NCI-H1417 treated with DMSO at 0.1 percent for 48 hours (cell line): ENCODE measurements around the gene FAM124A.

Experiments used
- DNase-seq: peaks from one replicate; lab custom pipeline; 2025; lab: John Stamatoyannopoulos, UW

The FAM124A gene

DNA sequence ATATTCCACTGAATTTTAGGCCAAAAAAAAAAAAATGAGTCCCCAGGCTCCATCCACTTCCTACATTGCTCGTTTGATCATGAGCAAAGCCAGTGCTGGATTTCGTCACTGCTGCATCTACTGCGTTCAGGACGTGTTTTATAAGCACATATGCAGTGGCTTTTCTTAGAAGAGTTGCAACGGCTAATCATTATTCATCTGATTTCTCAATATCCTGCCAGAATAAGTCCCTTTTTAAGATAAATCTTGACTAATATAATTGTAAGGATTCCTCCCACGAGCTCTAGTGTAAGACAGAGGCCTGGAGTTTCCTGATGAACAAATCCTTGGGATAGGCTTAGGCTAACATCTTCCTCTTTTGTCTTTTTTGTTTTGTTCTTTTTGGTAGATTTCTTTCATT is 19.5 kb downstream of the FAM124A start:
- no peak for DNase-seq

DNA sequence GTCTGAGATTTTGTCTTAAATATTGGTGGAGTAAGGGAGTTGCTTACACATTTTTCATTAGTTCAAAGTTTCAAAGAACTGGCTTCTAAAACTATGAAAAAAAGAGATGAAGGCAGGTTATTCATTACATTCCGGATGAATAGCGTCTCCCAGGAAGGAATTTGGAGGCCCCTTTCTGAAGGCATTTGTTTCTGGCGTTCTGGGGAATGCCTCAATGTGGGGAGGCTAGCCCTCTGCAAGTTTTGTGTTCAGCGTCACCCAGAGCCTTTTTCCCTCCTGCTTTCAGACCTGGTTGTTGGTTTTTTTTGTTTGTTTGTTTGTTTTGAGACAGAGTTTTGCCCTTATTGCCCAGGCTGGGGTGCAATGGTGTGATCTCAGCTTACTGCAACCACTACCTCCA is 21.0 kb downstream of the FAM124A start:
- DNase-seq, result no peak

GRCh38 chr13:51243832-51244231 is 21.6 kb downstream of the FAM124A start:
- DNase-seq, result no peak

DNA sequence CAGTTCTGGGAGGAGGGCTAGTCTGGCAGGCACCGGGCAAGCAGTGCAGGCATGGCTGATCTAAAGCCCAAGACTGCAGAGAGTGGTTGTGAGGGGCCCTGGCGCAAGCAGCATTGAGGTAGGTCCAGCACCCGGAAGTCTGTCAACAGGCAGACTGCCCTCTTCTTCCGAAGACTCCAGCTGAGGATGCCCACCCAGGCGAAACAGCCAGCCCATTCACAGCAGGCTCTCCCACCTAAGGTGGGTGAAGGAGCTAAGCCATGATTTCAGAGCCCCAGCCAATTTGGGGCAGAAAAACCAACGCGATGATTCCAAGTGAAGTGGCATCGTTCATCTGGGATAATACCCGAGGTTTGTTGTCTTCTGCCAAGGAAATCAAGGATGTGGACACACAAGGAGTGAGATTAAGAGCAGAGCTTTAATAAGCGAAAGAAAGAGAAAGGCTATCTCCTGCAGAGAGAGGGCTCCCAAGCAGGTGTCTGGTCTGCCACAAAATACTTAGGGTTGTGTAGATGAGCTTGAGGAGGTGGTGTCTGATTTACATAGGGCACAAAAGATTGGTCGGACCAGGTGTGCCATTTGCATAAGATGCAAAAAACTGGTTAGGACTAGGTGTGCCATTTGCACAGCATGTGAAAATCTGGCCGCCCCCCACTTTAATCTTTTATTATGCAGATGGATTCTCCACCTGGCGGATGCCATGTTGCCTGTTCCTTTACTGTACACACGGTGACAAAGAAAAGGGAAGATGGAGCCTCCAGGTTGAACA is 22.6 kb downstream of the FAM124A start:
- DNase-seq, result no peak

DNA sequence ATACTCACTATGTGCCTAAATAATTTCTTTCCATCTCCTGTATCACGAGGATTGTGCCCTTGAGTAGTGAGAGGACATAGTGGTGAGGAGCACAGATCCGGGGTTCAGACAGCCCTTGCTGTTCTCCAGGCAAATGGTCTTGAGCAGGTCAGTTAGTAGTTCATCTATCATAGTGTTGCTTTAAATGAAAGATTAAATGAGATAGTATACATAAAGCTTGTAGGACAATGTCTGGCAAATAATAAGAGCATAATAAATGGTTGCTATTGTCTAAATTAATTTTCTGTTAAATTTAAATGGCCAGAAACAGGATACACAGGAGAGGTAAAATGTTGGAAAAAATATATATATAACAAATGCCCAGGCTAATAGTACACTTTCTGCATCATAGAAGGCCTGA is 23.4 kb downstream of the FAM124A start:
- no peak for DNase-seq

GRCh38 chr13:51246025-51246417 is 23.8 kb downstream of the FAM124A start:
- DNase-seq, result no peak

DNA sequence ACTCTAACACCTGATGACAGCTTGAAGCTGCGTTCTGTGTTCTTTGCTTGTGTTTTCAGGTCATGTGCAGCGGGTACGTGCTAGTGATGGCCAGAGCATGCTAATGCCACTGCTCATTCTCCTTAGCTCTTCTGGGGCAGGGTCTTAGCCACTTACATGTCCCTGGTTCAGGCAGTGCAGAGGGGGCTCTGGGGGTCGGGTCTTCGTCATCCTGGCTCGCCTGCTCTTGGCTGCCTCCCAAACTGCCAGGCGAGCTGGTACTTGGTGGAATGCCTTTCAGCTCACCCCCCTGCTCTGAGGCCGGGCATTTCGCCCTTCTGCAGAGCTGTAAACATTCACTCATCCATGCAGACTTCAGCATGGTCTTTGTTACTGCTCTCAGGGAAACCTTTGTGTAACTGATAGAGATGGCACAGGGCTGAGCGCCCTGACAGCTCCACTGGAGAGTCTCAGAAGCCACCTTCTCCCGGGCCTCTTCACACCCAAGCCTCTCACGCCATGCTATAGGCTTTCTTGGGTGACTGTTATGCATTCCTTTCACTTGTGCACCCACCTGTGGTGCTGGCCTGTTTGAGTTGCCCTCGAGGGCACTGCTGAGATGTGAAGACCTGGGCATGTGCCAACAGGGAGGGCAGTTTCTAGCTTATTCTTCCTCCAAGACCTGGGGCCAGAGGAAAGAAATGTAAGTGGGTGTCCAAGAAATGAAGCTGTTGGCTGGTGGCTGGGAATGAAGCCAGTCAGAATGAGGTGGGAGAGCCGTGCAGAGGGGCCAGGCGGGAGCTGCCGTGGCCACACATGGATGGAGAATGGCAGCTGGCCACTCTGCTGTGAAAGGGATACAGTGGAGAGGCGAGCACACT is 24.4 kb downstream of the FAM124A start:
- DNase-seq, result no peak

DNA sequence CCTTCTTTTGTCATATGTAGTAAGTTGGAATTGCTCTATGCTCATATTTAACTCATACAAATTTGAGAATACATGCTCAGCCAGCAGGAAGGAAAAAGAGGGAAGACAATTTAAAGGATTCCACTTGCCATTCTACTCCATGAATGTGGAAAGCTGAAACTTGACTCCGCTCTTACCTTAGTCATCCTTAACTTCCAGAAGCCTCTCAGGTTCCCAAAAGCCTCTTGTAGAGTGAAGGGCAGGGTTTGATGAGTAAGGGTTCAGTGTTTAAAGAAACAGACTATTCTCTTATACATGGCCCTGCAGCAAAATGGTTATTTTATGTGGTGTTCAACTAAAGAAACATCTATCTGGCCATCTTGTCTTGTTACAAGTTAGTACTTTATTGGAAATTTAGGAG is 27.1 kb downstream of the FAM124A start:
- DNase-seq, result no peak

DNA sequence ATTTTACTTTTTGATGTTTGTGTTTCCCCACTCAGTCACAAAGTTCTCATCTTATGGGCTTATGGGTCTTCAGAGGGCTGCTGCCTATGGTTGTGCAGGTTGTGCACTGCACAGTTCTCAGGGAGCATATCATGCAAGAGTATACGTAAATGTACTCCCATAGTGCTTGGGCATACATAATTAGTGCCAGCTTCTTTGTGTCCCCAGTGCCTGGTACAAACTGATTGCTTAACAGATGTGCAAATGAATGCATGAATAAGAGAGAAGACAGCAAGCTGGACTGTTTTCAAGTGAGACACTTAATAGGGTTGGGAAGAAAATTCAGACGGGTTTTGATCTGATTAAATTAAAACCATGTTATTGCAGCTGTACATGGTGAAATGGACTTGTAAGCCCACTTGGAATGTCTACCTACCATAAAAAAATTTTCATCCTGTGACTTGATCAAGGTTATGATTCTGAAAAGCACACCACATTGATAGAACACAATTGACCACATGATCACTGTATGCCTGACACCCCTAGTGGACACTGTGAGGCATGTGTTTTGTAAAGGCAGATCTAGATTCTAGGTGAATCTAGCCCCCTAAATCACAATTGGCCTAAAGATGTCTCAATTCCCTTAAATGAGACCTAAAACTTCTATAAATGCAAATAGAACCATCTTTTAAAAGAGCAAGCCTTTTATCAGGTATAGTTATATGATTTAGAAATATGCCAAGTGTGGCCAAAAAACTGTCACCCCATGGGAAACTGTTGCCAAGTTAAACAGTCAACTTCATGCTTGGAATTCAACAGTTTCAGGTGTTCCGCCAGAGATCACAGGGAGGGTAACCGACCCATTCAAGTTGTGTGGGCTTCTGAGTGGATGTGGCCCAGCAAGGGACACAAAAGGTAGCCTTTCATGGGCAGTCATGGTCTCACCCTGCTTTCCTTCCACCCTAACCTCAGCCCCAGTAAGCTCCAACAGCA is 27.9 kb downstream of the FAM124A start:
- DNase-seq, result no peak

DNA sequence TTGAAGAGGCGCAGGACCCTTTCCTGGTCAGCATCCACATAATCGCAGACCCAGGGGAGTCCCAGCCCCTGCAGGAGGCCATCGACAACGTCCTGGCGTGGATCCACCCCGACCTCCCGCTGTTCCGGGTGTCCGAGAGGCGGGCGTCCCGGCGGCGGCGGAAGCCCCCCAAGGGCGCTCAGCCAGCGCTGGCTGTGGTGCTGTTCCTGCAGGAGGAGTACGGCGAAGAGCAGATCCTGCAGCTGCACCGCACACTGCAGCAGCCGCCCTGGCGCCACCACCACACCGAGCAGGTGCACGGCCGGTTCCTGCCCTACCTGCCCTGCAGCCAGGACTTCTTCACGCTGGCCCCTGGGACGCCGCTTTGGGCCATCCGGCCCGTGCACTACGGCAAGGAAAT is 29.3 kb downstream of the FAM124A start:
- no peak for DNase-seq

DNA sequence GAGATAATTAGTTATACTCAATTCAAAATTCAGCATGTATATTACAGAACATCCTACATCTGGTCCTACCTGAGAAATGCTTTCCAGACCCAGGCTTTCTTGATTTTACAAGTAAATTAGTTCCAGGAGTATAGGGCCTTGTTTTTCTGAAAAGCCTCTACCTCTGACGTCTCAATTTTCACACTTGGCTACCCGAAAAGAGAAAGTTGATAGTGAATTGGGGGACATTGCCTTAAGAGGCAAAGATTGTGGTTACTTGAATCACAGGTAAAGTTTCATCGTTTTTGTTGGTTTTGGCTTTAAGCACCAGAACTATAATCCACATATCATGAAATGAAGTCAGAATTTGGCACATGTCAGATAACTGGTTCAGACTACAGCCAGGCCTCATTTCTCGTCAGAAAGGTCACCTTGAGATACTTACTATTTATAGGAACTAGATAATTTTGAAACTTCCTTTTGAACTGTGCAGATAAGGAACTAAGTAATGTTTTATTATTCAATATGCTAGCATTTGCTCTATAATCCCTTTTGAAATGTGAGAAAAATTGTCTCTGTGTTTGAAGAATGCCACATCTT is 30.8 kb downstream of the FAM124A start:
- DNase-seq, result no peak

GRCh38 chr13:51255556-51255955 is 33.4 kb downstream of the FAM124A start:
- DNase-seq, result no peak

DNA sequence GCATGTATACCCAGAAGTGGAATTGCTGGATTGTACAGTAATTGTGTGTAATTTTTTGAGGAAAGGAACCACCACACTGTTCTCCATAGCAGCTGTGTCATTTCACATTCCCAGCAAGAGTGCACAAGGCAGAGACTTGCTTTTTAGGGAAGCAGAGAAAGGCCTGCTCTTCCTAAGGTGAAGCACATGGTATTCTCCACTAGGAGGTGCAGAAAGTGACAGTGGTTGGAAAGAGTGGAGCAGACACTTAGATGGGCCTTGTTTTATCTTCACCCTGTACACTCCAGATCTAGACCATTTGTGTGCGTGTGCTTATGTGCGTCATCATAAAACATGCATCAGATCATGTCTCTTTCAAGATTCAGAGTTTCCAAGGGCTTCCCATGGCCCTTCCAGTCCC is 35.0 kb downstream of the FAM124A start:
- no peak for DNase-seq

DNA sequence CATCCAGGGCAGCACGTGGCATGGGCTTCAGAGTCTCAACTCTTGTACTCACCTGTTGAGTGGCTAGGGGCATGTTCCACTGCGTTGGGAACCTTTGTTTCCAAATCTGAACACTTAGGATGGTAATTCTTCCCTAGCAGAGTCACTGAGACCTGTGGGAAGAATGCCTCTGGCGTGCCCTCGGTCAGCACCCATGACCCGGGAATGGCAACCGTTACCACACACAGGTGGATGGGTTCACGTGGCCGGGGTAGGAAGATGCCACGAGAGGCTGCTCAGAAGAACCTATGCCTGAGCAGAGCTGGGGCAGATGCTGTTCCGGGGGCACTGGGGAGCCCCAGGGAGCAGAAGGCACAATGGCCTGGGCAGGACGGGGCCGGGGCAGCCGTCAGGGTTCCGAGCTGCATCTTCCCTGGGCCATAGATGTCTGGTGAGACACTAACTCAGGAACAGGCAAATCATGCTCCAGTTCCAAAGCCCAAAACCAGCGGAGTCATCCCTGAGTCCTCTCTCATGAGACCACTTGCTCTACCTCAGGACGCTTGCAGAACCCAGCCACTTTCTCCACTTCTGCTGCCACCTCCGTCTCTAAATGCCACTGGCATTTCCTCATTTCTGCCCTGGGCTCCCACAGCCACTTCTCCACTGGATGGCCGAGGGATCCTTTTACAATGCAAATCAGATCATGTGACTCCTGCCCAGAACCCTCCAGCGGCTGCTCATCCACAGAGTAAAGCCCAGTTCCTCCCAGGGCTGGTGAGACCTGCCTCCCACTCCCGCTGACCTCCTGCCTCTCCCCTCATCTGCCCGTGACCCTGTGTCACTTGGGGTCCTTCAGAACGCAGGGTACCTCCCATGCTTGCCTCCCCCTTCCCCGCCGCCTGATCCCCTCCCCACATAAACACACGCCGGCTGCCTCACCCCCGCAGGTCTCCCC is 36.7 kb downstream of the FAM124A start:
- no peak for DNase-seq

- no peak for DNase-seq
These were observed 38.0 kb downstream of the FAM124A start for GRCh38 chr13:51260154-51260553.

- DNase-seq, result no peak
These were observed 39.5 kb downstream of the FAM124A start for GRCh38 chr13:51261610-51262249.

DNA sequence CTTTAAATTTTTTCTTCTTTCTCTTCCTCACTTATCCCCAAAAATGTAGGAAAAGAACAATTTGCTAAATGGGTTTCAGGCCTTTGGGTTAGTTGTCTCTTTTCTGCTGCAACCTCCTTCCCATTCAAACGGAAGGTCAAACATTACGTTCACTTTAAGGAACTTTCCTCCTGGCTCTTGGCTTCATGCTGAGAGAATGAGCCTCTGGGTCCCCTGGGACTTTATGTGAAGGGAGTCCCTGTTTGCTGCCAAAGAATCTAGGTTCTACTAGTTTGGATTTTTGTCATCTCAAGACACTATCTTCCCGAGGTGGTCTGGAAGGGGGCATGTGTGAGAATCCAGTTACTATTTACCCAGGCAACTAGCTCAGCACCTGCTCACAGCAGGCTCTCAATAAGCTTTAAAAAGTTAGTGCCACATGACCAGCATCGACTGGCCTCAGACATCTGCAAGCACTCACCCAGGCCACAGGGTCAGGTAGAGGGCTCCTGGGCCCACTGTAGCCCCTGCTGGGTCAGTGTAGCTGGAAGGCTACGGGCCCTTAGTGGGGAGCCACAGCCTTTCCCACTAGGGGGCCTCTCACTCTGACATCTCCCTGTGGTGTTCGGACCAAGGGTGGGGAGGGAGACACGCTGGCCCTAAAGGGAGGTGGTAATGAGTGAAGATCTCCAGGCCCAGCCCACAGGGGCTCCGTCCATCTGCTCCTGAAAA is 40.5 kb downstream of the FAM124A start:
- DNase-seq, result no peak

GRCh38 chr13:51266642-51267041 is 44.4 kb downstream of the FAM124A start:
- no peak for DNase-seq

DNA sequence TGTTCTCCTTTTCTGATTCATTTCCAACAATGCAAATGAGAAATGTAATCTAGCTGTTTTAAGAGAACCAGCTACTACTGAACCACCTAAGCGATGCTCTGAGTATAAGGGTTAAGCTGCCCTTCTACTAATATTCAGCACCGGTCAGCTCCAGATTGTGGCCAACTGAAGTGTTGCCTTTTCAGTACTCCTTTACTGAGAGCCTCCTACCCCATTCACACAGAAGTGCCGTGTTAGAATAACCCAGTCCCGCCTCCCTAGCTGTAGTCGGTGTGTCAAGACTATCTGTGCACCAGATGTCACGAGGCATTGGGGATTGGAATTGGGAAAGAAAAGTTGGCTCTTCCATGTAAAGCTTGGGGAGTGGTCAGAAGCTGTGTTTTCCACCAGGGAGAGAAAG is 45.4 kb downstream of the FAM124A start:
- no peak for DNase-seq

- no peak for DNase-seq
These were observed 46.8 kb downstream of the FAM124A start for GRCh38 chr13:51269039-51269438.
